Activated B cell treated with CpG ODN at 0.5 μM for 24 hours (primary cell): ENCODE results near the gene OGFOD1. TPM values are rescaled to one million over a fixed set of nuclear protein-coding genes. Genes with fewer than 3 reads are reported as not detected.

ENCODE experiments used
- ATAC-seq: fragments of 200-7000 bp; cut with Tn5 transposase; one replicate; pipeline ENCODE4 v1.10.0; 2021; ENCODE audit warnings: low read depth, mild to moderate bottlenecking, moderate library complexity
- CTCF ChIA-PET: fragments of 350-600 bp; sonication (Branson Sonifier 250); formaldehyde crosslinking; loops from one replicate; lab custom pipeline; 2021; ENCODE audit warnings: antibody characterized with exemption; lab: Charles Lee
- POLR2A ChIA-PET: fragments of 350-600 bp; sonication (Branson Sonifier 250); formaldehyde crosslinking; loops from one replicate; lab custom pipeline; 2021; ENCODE audit warnings: antibody characterized with exemption; lab: Charles Lee
- DNase-seq: peaks from one replicate; pipeline ENCODE4 v3.0.0; 2022
- H3K27ac Mint-ChIP-seq: one replicate; pipeline ENCODE4 v1.8.0; 2020; ENCODE audit warnings: mixed read lengths
- H3K27me3 Mint-ChIP-seq: one replicate; pipeline ENCODE4 v1.8.0; 2021; ENCODE audit warnings: mixed read lengths
- H3K36me3 Mint-ChIP-seq: one replicate; pipeline ENCODE4 v1.8.0; 2021; ENCODE audit warnings: low read depth, mixed read lengths
- H3K4me1 Mint-ChIP-seq: one replicate; pipeline ENCODE4 v1.8.0; 2021; ENCODE audit warnings: mixed read lengths
- H3K4me3 Mint-ChIP-seq: one replicate; pipeline ENCODE4 v1.8.0; 2020; ENCODE audit warnings: mild to moderate bottlenecking, mixed read lengths
- H3K9me3 Mint-ChIP-seq: one replicate; pipeline ENCODE4 v1.8.0; 2020; ENCODE audit warnings: mixed read lengths
- CTCF ChIP-seq: fragments of 200-600 bp; IDR thresholded peaks from one replicate; pipeline ENCODE4 v1.8.0; 2022; ENCODE audit warnings: antibody characterized with exemption, mild to moderate bottlenecking
- intact Hi-C: fragments of 100-400 bp; cut with micrococcal nuclease; formaldehyde crosslinking; loops from one replicate; pipeline ENCODE4 v1.15.1; 2024
- total RNA-seq: library from RNA; stranded (reverse); gene quantifications from 2 replicates; pipeline ENCODE4 v1.2.3, GENCODE V29; 2022

OGFOD1 gene
- total RNA-seq, 1 donor from 2014 or later, result 51.8 TPM

GRCh38 chr16:56525236-56525635, 73.9 kb downstream of the OGFOD1 start:
- no peak for TF ChIP-seq CTCF
- ATAC-seq (no peak), DNase-seq (no peak)
- intact Hi-C loops, result no loop called here
- CTCF ChIA-PET, result no interaction called here
- Mint-ChIP-seq H3K27ac (no peak overlapping the region), H3K9me3 (no peaks in the 10 kb centered on the region), H3K27me3 (peaks cover 19% of the 10 kb centered on the region), H3K4me3 (no peak overlapping the region), H3K36me3 (no peaks in the 10 kb centered on the region), H3K4me1 (peaks cover 5% of the 10 kb centered on the region)
- POLR2A ChIA-PET, result no interaction called here

Other genes with a start within 250 kb of the OGFOD1 start
- 118 and 134 TPM in 2 replicates for gene AMFR, start 26.0 kb upstream of the OGFOD1 start, total RNA-seq
- 108 and 111 TPM in 2 replicates for gene NUDT21, start 222 bp upstream of the OGFOD1 start, total RNA-seq
- 25.5 and 32.3 TPM in 2 replicates for gene BBS2, start 68.5 kb downstream of the OGFOD1 start, total RNA-seq
- gene MT4, start 113.5 kb downstream of the OGFOD1 start, total RNA-seq, result not detected in 2 replicates
- not detected in 2 replicates for gene MT3, start 138.0 kb downstream of the OGFOD1 start, total RNA-seq
- gene MT2A, start 157.0 kb downstream of the OGFOD1 start, total RNA-seq, result 72.7 and 77.4 TPM in 2 replicates
- gene MT1E, start 174.2 kb downstream of the OGFOD1 start, total RNA-seq, result 2.8 and 4.2 TPM in 2 replicates
- not detected in 2 replicates for gene MT1M, start 181.1 kb downstream of the OGFOD1 start, total RNA-seq
- not detected in 2 replicates for gene MT1A, start 187.1 kb downstream of the OGFOD1 start, total RNA-seq
- not detected in 2 replicates for gene MT1B, start 200.3 kb downstream of the OGFOD1 start, total RNA-seq
- gene MT1F, start 206.4 kb downstream of the OGFOD1 start, total RNA-seq, result 21.4 and 22.8 TPM in 2 replicates
- 0.69 TPM in 1 of 2 replicates, not detected in the other for gene MT1G, start 216.5 kb downstream of the OGFOD1 start, total RNA-seq
- 1.3 TPM in 1 of 2 replicates, not detected in the other for gene MT1H, start 218.3 kb downstream of the OGFOD1 start, total RNA-seq
- 36.3 and 48.9 TPM in 2 replicates for gene MT1X, start 230.9 kb downstream of the OGFOD1 start, total RNA-seq